ENCODE data around the gene LRRC25.
A peak's percentile ranks its signal among the peaks of the same experiment; 100 is the strongest.
"Not testable (repeated sequence)": the region's sequence is repeated elsewhere in the genome, so short reads cannot be mapped to it uniquely, and the experiment has no call there.

The LRRC25 gene

DNA sequence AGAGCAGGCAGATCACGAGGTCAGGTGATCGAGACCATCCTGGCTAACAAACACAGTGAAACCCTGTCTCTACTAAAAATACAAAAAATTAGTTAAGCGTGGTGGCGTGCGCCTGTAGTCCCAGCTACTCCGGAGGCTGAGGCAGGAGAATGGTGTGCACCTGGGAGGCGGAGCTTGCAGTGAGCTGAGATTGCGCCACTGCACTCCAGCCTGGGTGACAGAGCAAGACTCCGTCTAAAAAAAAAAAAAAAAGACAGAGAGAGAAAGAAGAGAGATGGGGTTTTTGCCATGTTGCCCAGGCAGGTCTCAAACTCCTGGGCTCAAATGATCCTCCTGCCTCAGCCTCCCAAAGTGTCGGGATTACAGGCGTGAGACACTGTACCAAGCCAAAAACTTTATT, 8.3 kb upstream of the LRRC25 start:
- DNase-seq (ENCODE audit: low spot score) = not testable (repeated sequence)

DNA sequence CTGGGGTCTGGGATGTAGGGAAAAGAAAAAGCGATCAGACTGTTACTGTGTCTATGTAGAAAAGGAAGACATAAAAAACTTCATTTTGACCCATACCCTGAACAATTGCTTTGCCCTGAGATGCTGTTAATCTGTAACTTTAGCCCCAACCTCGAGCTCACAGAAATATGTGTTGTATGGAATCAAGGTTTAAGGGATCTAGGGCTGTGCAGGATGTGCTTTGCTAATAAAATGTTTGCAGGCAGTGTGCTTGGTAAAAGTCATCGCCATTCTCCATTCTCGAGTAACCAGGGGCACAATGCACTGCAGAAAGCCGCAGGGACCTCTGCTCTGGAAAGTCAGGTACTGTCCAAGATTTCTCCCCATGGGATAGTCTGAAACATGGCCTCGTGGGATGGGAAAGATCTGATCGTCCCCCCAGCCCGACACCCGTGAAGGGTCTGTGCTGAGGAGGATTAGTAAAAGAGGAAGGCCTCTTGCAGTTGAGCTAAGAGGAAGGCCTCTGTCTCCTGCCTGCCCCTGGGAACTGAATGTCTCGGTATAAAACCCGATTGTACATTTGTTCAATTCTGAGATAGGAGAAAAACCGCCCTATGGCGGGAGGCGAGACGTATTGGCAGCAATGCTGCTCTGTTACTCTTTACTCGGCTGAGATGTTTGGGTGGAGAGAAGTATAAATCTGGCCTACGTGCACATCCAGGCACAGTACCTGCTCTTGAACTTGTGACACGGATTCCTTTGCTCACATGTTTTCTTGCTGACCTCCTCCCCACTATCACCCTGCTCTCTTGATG, 5.2 kb upstream of the LRRC25 start:
- not testable (repeated sequence) for DNase-seq (ENCODE audit: low spot score)

DNA sequence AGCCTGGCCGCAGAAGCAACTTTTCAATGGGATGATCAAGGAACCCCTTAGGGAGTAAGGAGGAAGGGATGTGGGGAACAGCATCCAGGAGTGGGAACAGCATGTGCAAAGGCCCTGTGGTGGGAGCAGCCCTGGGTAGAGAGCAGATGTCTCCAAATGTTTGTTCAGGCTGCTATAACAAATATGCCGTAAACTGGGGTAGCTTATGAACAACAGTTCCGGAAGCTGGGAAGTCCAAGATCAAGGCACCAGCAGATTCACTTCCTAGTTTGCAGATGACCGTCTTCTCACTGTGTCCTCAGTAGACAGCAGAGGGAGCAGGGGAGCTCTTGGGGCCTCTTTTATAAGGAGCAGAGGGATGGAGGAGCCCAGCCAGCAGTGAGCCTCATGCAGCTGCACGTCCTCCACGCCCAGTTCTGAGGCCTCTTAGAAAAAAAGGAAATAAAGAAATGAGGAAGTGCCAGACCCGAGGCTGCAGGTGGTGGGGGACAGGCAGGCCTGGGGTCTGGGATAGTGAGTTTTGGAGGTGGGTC, 4.2 kb upstream of the LRRC25 start:
- DNase-seq (ENCODE audit: low spot score) = no peak

DNA sequence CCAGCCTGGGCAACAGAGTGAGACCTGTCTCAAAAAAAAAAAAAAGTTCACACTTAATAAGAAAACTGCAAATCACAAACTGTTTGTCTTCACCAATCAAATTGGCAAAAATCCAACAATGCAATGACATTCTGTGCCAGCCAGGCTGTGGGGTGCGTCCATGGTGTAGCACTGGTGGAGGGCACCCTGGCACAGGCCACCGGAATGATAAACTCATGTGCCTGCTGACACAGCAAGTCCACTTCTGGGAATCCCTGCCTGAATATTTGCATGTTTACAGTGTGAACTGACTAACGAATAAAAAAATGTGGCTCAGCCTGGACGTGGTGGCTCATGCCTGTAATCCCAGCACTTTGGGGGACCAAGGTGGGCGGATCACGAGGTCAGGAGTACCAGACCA, 1.6 kb upstream of the LRRC25 start:
- DNase-seq (ENCODE audit: low spot score) = no peak

DNA sequence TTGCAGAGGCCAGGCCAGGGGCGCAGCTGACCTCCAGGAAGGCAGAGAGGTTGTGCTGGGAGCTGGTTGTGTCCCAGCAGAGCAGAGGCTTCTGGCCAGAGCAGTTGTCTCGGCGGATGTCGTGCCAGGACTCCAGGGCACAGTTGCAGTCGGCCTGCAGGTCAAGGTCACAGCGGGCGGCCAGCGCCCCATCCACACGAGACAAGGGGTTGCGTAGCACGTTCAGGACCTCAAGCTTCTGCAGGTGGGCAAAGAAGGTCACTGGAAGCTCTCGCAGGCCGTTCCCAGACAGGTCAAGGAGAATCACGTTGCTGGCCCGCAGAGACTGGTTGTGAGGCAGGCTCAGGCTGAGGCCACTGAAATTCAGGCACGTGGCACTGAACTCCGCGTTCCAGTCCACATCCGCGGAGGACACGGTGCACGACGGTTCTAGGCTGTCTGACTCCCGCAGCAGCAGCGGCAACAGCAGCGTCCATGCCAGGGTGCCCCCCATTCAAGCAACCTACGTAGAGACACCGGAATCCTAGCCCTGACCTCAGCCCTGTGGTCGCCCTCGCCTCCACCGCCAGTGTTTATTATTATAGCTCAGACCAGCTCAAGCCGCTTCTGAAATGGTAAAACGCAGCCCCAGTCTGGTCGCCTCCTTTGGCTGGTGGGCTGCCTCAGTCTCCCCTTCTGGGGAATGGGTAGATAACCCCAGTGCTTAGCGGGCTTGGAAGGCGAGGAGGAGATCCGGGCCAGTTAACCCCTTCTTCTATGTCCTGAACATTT, 766 bp downstream of the LRRC25 start:
- DNase-seq (ENCODE audit: low spot score) = no peak

DNA sequence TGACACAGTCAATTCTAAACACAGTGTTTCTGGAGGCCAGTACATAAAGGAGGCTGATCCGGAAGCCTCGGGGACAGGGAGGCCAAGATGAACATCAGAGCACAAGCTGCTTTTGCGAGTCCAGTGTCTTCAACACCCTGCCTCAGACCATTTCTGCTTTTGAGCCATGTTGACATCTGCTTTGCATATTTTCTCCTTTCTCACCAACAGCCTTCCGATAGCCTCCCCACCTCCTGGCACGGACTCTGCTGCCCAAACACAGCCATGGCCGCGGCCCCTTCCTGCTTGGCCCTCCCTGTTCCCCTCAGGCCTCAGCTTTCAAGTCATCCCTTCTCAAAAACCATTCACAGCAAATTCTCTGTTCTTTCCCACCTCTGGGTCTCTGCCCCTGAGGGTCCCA, 3.6 kb downstream of the LRRC25 start:
- no peak for DNase-seq (ENCODE audit: low spot score)

DNA sequence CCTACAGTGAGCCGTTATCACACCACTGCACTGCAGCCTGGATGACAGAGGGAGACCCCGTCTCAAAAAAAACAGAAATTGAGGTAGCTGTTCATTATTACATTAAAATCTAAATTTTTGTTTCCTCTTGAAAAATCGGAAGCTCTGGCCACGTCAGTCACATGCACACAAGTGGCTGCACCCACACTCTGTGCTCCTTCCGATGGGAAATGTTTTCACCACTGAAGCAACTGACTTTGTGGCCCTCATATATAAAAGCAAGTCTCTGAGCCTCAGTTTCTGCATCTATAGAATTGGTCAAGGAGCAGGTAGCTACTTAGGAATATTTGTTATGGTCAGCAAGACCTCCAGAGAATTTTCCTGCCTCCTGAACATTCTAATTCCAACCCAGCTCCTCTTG, 4.5 kb downstream of the LRRC25 start:
- no peak for DNase-seq (ENCODE audit: low spot score)

DNA sequence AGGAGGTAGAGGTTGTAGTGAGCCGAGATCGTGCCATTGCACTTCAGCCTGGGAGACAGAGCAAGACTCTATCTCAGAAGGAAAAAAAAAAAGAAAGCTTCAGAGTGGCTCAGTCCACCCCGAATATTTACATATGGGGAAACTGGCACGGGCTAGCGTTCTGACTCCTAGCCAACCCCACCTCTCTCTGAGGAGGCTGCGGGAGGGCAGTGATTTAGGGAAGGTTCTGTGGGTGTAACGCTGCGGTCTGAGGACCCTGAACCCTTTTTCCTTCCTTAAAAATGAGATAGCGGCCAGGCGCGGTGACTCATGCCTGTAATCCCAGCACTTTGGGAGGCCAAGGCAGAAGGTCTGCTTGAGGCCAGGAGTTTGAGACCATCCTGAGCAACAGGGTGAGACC, 5.0 kb downstream of the LRRC25 start:
- no peak for DNase-seq (ENCODE audit: low spot score)

DNA sequence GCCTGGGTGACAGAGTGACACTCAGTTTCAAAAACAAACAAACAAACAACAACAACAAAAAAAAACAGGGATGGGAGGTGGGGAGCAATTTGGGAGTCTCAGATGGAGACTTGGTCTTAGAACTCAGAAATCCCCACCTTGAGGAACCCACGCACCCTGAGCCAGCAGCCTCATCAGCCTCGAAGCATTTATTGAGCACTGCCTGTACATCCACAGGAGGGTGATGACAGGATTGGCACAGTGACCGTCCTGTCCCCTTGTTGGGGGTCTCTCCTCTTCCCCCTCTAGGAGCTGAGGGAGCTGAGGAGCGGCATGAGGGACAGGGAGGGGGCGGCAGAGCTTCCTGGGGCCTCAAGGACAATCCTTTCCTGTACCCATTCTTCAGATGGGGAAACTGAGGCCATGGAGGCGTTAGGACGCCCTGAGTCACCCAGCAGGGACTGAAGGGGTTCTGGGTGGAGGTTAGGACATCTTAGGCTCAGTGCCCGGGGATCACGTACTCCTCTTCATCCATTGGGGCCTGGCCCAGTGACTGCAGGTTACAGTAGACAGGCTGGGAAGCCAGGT, 5.8 kb downstream of the LRRC25 start:
- DNase-seq (ENCODE audit: low spot score) = no peak

DNA sequence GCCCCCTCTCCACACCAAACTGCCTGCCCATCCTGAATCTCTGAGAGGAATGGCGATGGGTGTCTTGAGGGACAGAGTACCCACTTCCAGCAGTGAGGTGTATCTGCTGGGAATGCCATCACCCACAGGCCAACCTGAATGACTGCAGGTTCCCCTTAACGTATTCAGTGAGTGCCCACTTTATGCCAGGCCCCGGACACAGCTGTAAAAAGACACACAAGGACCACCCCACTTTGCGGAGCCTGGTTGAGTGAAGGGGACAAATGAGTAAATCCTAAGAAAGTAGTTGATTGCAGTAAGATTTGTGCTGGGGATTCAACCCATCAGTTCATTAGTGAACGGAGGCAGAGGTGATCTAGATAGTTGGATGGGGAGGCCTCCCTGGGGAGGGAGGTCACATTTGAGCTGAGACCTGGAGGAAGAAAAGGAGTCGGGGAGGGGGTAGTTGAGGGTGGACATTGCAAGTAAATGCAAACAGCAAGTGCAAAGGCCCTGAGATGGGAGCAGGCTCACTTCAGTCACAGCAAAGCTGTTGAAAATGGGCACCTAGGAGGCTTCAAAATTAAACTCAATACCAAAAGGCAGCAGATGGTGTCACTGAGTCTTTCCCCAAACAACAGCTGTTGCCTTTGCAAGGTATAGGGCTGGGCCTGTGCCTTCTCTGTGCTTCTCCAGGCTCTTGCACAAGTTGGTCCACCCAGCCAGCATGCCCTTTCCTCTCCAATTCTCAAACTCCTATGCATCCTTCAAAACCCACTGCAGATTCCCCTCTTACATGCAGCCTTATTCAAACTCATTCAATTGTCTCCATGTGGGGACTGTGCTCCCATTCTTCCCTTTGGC, 7.1 kb downstream of the LRRC25 start:
- no peak for DNase-seq (ENCODE audit: low spot score)

DNA sequence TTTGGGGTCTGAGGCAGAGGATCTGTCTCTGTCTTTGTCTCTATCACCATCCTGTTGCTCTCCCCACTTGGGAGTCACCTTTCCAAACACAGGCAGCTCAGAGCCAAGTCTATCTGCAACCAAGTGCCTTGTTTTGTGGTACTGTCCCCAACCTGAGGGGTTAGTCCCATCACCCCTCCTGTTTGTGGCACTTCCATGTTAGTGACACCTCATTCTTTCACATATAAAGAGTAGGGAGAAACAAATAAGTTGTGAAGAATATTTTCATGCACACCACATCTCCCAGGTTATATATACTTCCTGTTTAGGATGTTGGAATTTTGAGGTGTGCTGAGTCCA, 7.7 kb downstream of the LRRC25 start:
- DNase-seq (ENCODE audit: low spot score) = no peak

DNA sequence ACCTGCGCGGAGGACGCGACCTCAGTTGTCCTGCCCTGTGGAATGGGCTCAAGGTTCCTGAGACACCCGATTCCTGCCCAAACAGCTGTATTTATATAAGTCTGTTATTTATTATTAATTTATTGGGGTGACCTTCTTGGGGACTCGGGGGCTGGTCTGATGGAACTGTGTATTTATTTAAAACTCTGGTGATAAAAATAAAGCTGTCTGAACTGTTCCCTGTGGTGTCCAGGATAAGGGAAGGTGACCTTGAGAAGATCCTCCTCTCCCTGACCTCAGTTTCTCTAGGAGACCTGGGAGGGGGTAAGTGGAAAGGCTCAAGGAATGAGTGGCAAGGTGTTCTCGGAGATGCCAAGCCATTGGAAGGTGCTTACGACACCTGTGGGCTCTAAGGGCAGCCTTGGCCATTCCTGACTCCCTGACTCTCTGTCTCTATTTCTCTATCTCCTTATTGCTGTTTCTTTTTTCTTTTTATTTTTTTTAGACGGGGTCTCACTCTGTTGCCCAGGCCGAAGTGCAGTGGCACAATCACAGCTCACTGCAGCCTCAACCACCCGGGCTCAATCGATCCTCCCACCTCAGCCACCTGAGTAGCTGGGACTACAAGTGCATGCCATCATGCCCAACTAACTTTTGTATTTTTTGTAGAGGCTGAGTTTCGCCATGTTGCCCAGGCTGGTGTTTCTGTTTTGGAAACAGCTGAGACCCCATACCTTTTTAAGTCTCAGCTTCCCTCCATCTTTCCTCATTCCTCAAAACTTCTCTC, 8.3 kb downstream of the LRRC25 start:
- no peak for DNase-seq (ENCODE audit: low spot score)

DNA sequence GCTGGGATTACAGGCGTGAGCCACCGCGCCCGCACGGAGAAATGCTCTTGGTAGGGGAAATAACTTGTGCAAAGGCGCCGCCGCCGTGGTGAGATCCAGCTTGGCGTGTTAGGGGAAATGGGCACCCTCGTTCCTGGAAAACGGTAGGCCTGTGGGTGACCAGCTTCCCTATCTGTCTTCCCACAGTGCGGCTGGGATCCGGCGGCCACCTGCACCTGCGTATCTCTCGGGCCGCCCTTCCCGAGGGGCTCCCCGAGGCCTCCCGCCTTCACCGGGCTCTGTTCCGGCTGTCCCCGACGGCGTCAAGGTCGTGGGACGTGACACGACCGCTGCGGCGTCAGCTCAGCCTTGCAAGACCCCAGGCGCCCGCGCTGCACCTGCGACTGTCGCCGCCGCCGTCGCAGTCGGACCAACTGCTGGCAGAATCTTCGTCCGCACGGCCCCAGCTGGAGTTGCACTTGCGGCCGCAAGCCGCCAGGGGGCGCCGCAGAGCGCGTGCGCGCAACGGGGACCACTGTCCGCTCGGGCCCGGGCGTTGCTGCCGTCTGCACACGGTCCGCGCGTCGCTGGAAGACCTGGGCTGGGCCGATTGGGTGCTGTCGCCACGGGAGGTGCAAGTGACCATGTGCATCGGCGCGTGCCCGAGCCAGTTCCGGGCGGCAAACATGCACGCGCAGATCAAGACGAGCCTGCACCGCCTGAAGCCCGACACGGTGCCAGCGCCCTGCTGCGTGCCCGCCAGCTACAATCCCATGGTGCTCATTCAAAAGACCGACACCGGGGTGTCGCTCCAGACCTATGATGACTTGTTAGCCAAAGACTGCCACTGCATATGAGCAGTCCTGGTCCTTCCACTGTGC, 9.1 kb downstream of the LRRC25 start:
- DNase-seq (ENCODE audit: low spot score) = peak; percentile 88

DNA sequence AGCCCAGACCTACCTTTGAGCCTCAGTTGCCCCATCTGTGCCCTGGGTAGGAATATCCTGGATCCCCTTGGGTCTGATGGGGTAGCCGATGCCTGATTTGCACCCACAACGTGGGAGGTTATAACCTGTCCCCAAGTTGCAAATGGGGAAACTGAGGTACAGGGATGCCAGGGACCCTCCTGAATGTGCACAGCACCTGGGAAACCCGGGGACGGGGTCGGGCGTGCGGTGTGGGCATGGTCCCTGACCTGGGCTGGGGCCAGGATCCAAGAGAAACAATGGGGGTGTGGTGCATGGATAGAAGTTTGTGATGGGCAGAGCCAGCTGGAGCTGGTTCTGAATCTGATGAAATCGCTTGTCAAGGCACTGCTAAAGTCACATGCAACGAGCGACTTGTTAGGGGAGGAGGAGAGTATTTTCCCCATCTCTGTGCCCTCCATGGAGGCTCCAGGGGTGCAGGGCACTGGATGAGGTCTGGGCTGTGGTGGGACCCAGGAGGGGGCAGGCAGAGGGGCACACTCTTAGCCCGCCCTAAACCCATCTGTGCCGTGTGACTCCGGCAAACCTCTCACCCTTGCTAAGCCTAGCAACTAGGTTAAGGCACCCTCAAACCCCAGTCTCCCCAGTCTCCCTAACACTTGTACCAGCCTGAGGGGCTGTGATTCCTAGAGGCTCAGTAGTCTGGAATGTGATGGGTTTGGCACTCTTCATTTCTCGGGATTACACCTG, 10.7 kb downstream of the LRRC25 start:
- no peak for DNase-seq (ENCODE audit: low spot score)

DNA sequence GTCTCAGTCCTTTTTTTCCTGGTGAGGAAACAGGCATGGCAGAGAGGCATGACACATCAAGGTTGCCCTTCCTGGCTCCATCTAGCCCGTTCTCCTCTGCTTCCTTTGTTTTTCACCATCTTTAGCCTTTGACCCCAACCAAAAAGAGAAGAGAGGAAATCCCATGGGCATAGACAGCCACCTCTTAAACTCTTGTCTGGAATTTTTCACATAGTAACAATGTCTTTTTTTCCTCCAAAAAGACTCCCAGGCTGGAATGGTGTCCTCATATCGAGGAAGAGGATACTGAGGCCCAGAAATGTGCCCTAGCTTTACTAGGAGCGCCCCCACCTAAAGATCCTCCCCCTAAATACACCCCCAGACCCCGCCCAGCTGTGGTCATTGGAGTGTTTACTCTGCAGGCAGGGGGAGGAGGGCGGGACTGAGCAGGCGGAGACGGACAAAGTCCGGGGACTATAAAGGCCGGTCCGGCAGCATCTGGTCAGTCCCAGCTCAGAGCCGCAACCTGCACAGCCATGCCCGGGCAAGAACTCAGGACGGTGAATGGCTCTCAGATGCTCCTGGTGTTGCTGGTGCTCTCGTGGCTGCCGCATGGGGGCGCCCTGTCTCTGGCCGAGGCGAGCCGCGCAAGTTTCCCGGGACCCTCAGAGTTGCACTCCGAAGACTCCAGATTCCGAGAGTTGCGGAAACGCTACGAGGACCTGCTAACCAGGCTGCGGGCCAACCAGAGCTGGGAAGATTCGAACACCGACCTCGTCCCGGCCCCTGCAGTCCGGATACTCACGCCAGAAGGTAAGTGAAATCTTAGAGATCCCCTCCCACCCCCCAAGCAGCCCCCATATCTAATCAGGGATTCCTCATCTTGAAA, 11.5 kb downstream of the LRRC25 start, which contains the start of gene GDF15:
TSS of gene GDF15 (plus strand) at position 484 of the 868 bp plus-strand sequence. CDS start at position 516, 32 bp downstream.
- peak; percentile 31 for DNase-seq (ENCODE audit: low spot score)

DNA sequence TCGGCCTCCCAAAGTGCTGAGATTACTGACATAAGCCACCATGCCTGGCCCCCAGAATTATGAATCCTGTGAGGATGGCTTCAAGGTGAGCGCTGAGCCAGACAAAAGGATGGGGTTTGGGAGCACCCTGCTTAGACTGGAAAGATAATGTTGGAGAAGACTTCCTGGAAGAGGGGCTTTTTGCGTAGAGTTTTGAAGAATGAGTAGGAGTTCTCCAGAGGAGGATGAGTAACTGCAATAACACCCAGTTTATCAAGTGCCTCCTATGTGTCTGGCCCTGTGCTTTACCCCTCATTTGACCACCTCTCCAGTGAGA, 12.1 kb downstream of the LRRC25 start:
- DNase-seq (ENCODE audit: low spot score) = no peak

DNA sequence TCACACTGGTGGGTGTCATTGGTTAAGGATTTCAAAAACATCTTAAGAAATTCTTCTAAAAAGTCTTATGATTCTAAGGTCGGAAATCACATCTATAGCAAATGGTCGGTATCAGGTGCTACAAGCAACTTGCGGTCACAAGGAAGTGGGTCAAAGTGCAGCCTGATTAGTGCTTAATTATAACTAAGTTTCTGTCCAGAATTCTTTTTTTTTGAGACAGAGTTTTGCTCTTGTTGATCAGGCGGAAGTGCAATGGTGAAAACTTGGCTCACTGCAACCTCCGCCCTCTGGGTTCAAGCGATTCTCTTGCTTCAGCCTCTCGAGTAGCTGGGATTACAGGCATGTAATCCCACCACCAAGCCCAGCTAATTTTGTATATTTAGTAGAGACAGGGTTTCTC, 12.6 kb downstream of the LRRC25 start:
- no peak for DNase-seq (ENCODE audit: low spot score)

DNA sequence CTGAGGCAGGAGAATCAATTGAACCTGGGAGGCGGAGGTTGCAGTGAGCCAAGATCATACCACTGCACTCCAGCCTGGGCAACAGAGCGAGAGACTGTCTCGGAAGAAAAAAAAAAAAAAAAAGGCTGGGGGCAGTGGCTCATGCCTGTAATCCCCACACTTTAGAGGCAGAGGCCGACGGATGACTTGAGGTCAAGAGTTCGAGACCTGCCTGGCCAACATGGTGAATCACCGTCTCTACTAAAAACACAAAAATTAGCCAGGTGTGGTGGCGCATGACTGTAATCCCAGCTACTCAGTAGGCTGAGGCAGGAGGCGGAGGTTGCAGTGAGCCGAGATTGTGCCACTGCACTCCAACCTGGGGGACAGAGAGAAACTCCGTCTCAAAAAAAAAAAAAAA, 13.8 kb downstream of the LRRC25 start:
- DNase-seq (ENCODE audit: low spot score) = not testable (repeated sequence)

DNA sequence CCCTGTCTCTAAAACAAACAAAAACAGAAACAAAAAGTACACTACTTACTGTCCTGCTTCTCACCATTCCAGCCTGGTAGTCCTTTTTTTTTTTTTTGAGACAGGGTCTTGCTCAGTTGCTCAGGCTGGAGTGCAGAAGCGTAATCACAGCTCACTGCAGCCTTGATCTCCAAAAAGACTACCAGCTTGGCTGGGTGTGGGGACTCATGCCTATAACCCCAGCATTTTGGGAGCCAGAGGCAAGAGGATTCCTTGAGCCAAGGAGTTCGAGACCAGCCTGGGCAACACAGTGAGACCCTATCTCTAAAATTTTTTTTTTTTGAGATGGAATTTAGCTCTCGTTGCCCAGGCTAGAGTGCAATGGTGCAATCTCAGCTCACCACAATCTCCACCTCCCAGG, 16.6 kb downstream of the LRRC25 start:
- no peak for DNase-seq (ENCODE audit: low spot score)

All from activated CD4-positive, alpha-beta T cell treated with anti-CD3 and anti-CD28 coated beads, Interleukin-2, Interleukin-4, amounts not matched to agents 100 ng/mL and 50 ng/mL, durations not matched to agents 16 hours and 8 hours (primary cell).